Stimulated activated CD4-positive, alpha-beta T cell treated with anti-CD3 and anti-CD28 coated beads, TNF-alpha, amount 100 ng/mL, for 48 hours (primary cell): Measurements from ENCODE around the gene SGCA.

Experiments used
- DNase-seq, 3 donors: peaks; one replicate each; pipeline ENCODE4 v3.0.0-alpha.2; 2020; ENCODE audit warnings: low read depth in 3 of 3

The SGCA gene

GRCh38 chr17:50207792-50208567 lies 42.2 kb downstream of the SGCA start:
- DNase-seq = no peak

GRCh38 chr17:50208611-50209061 lies 42.8 kb downstream of the SGCA start:
- no peak for DNase-seq

- DNase-seq = no peak
Observed at GRCh38 chr17:50209133-50209471, 43.3 kb downstream of the SGCA start.

GRCh38 chr17:50209472-50210239 lies 43.9 kb downstream of the SGCA start:
- no peak for DNase-seq

GRCh38 chr17:50210240-50211225 lies 44.7 kb downstream of the SGCA start:
- DNase-seq = no peak

- no peak for DNase-seq
Observed at GRCh38 chr17:50211249-50212120, 45.7 kb downstream of the SGCA start.

- no peak for DNase-seq
Observed at GRCh38 chr17:50212121-50212843, 46.5 kb downstream of the SGCA start.

GRCh38 chr17:50213026-50214022 lies 47.5 kb downstream of the SGCA start:
- peak in 2 of 3 donors; percentile 20 to 31 for DNase-seq

GRCh38 chr17:50214976-50215760 lies 49.4 kb downstream of the SGCA start:
- no peak for DNase-seq

- no peak for DNase-seq
Observed at GRCh38 chr17:50217591-50217990, 51.8 kb downstream of the SGCA start.

- no peak for DNase-seq
Observed at GRCh38 chr17:50218071-50218759, 52.4 kb downstream of the SGCA start.

GRCh38 chr17:50218771-50219315 lies 53.0 kb downstream of the SGCA start:
- no peak for DNase-seq

GRCh38 chr17:50219342-50219741 lies 53.5 kb downstream of the SGCA start:
- no peak for DNase-seq

- DNase-seq = no peak
Observed at GRCh38 chr17:50219939-50220465, 54.2 kb downstream of the SGCA start.

- no peak for DNase-seq
Observed at GRCh38 chr17:50220811-50221210, 55.0 kb downstream of the SGCA start.

GRCh38 chr17:50221266-50221863 lies 55.6 kb downstream of the SGCA start:
- DNase-seq = no peak
